ENCODE measurements around the gene GNPTG.

GNPTG gene

DNA sequence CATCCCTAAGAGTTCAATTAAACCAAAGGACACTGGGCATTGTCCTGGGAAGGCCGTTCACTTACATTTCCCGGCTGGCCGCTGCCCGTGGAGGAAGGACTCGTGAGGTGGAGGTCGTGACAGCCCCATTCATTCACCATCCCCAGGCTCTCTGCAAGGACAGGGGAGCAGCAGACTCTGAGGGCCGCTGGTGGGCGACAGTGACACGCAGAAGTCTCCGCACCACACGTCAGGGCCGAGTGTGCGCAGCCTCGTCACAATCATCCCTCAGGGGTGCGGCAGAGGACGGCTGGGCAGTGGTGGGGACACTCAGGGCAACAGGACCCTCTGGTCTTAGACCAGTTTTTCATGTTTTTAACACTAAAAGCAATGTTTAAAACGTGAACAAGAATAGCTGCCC, 41.1 kb downstream of the GNPTG start:
- in situ Hi-C loops (cut with MboI; ENCODE audit: low sequenced_read_pairs): no loop called here

- in situ Hi-C loops (cut with MboI; ENCODE audit: low sequenced_read_pairs): no loop called here
Measured at GRCh38 chr16:1393613-1394176, 42.0 kb downstream of the GNPTG start.

- in situ Hi-C loops (cut with MboI; ENCODE audit: low sequenced_read_pairs): no loop called here
Measured at GRCh38 chr16:1394367-1394951, 42.7 kb downstream of the GNPTG start.

DNA sequence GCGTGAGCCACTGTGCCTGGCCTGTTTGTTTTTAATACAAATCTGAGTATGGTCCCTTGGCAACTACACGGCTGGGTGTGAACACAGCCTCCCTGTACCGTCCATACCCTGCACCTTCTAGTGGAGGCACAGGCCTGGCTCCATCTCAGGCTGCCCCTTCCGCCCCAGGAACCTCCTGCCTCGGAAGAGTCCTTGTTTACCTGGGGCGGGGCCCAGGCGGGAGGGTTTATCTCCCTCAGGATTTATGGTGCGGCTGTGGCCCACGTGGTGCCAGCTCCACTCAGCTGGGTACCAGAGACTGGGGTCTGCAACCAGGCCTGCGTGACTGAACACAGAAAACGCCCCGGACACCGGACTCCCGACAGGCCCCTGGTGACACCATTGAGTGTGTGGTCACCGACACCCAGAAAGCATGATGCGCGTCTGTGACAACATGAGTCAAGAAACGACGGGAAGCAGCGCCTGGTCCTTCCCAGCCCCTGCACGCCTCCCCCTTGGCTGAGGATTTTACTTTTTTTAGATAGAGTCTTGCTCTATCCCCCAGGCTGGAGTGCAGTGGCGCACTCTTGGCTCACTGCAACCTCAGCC, 43.8 kb downstream of the GNPTG start:
- in situ Hi-C loops (cut with MboI; ENCODE audit: low sequenced_read_pairs): no loop called here

DNA sequence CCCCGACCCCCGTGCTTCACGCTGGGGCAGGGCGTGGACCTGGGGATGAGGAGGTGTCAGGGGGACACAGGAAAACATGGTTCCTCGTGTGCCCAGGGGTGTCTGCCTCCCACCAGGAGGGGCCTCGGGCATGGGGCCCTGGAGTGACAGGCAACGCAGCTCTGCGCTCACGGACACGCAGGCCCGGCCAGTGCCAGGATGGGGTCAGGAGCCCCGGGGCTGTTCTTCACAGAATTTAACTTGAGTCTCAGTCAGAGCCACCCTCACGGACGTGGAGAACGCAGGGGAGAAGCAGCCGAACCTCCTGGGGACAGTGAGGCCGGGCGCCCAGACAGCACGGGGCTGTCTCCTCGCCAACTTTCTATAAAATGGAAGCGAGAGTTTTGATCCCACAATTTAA, 46.0 kb downstream of the GNPTG start:
- in situ Hi-C loops (cut with MboI; ENCODE audit: low sequenced_read_pairs): no loop called here

GRCh38 chr16:1398351-1398750, 46.6 kb downstream of the GNPTG start:
- in situ Hi-C loops (cut with MboI; ENCODE audit: low sequenced_read_pairs): no loop called here

GRCh38 chr16:1398826-1399581, 47.3 kb downstream of the GNPTG start:
- in situ Hi-C loops (cut with MboI; ENCODE audit: low sequenced_read_pairs): no loop called here

DNA sequence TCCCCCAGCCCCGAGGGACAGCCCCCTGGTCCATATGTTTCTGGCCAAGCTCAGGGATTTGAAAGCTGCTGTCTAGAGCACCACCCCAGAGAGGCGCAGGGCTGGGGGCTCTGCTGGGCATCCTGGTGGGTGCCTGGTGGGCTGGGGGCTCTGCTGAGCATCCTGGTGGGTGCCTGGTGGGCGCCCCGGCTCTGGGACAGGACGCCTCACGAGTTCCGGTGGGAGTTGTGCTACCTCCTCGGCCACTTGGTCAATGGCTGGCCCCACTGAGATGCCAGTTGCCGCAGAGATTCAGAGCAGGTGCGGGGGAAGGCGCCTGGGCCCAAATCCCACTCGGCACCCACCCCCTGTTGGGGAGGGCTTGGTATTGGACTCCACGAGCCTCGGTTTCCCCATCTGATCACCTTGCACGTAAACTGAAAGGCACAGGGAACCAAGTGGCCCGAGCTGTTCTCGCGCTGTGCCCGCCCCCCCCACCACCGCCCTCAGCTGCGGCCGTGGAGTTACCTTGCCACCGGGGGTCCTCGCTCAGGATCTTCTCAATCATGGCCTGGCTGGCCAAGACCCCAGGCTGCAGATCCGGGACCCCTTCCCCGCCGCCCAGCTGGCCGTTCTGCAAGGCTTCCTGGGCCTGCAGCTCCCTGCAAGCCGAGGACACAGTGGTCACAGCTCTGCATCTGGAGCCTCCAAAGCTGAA, 49.5 kb downstream of the GNPTG start:
- in situ Hi-C loops (cut with MboI; ENCODE audit: low sequenced_read_pairs): no loop called here

GRCh38 chr16:1401758-1402154, 50.0 kb downstream of the GNPTG start:
- in situ Hi-C loops (cut with MboI; ENCODE audit: low sequenced_read_pairs): no loop called here

- in situ Hi-C loops (cut with MboI; ENCODE audit: low sequenced_read_pairs): no loop called here
Measured at GRCh38 chr16:1403036-1403435, 51.3 kb downstream of the GNPTG start.

GRCh38 chr16:1403733-1404132, 52.0 kb downstream of the GNPTG start:
- in situ Hi-C loops (cut with MboI; ENCODE audit: low sequenced_read_pairs): no loop called here

GRCh38 chr16:1407753-1408152, 56.0 kb downstream of the GNPTG start:
- in situ Hi-C loops (cut with MboI; ENCODE audit: low sequenced_read_pairs): no loop called here

- in situ Hi-C loops (cut with MboI; ENCODE audit: low sequenced_read_pairs): no loop called here
Measured at GRCh38 chr16:1408171-1408837, 56.6 kb downstream of the GNPTG start.

DNA sequence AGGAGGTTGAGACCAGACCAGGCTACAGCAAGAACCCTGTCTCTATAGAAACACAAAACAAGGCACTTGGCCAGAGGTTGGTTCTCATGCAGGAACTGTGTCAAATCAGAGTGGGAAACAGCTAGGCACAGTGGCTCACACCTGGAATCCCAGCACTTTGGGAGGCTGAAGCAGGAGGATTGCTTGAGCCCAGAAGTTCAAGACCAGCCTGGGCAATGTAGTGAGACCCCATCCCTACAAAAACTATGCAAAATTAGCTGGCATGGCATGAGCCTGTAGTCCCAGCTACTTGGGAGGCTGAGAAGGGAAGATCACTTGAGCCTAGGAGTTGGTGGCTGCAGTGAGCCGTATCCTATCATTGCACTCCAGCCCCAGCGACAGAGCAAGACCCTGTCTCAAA, 61.1 kb downstream of the GNPTG start:
- in situ Hi-C loops (cut with MboI; ENCODE audit: low sequenced_read_pairs): no loop called here
